GM23248 (cell line): ENCODE data around the gene COL16A1.

Experiments used
- EZH2 ChIP-seq: fragments of 200-600 bp; sonication (generic); IDR thresholded peaks from 2 replicates; pipeline ENCODE4 v1.6.1; 2018; ENCODE audit warnings: antibody characterized with exemption, mild to moderate bottlenecking; ENCODE audit not compliant: insufficient read depth, poor library complexity, severe bottlenecking
- EZH2phosphoT487 ChIP-seq: fragments of 200-600 bp; sonication (generic); IDR thresholded peaks from 2 replicates; pipeline ENCODE4 v1.6.1; 2018; ENCODE audit warnings: antibody characterized with exemption, moderate library complexity, mild to moderate bottlenecking, low read depth; ENCODE audit not compliant: insufficient read depth

- TF ChIP-seq EZH2 (no peak), EZH2phosphoT487 (no peak)
These were observed 97.8 kb downstream of the COL16A1 start for GRCh38 chr1:31605908-31606427.
